HepG2 (cell line): ENCODE data around the gene SDC1. TPM values are rescaled to one million over a fixed set of nuclear protein-coding genes. Genes with fewer than 3 reads are reported as not detected.

Experiments
- ELF3 ChIP-seq: IDR thresholded peaks from 2 replicates; pipeline ENCODE4 v1.6.1; 2016; ENCODE audit warnings: missing genetic modification reagents, missing compliant biosample characterization
- ERF ChIP-seq: IDR thresholded peaks from 2 replicates; pipeline ENCODE4 v1.6.1; 2018; ENCODE audit warnings: missing biosample characterization, missing genetic modification reagents
- GATAD2A ChIP-seq: IDR thresholded peaks from 2 replicates; pipeline ENCODE4 v1.6.1; 2016
- GTF3A ChIP-seq: sonication (generic); formaldehyde crosslinking; conservative IDR thresholded peaks from 2 replicates; pipeline ENCODE4 v1.4.0; 2020; ENCODE audit warnings: mild to moderate bottlenecking, missing genetic modification reagents
- HES4 ChIP-seq: sonication (generic); formaldehyde crosslinking; IDR thresholded peaks from 2 replicates; pipeline ENCODE4 v1.9.0; 2021; ENCODE audit warnings: mild to moderate bottlenecking, missing genetic modification reagents, borderline replicate concordance
- NCOR1 ChIP-seq: fragments of 200-600 bp; sonication (generic); IDR thresholded peaks from 2 replicates; pipeline ENCODE4 v1.7.0; 2017; ENCODE audit warnings: antibody characterized with exemption, low read length, borderline replicate concordance
- NFE2L2 ChIP-seq: fragments of 150-350 bp; IDR thresholded peaks from 2 replicates; pipeline ENCODE4 v1.6.1; 2014; ENCODE audit warnings: low read length
- NR2F6 ChIP-seq, 2 experiments: IDR thresholded peaks; 2 replicates each; pipeline ENCODE4 v1.6.1; 2016; ENCODE audit warnings: antibody characterized with exemption in 1 of 2, mild to moderate bottlenecking in 1 of 2
- PHF21A ChIP-seq: sonication (generic); formaldehyde crosslinking; IDR thresholded peaks from 2 replicates; pipeline ENCODE4 v1.5.0; 2020; ENCODE audit warnings: mild to moderate bottlenecking, missing genetic modification reagents
- POLR2A ChIP-seq, 2 experiments: IDR thresholded peaks; 2 replicates each; pipeline ENCODE4 v1.6.1; 2011; ENCODE audit warnings: low read depth in 2 of 2, low read length in 2 of 2, mild to moderate bottlenecking in 1 of 2, moderate library complexity in 1 of 2; ENCODE audit not compliant: insufficient read depth in 1 of 2
- RCOR2 ChIP-seq: IDR thresholded peaks from 2 replicates; pipeline ENCODE4 v1.6.1; 2016; ENCODE audit warnings: missing biosample characterization, missing genetic modification reagents
- SIN3B ChIP-seq: fragments of 150-350 bp; IDR thresholded peaks from 2 replicates; pipeline ENCODE4 v1.6.1; 2014; ENCODE audit warnings: low read length
- SNAPC2 ChIP-seq: sonication (generic); formaldehyde crosslinking; IDR thresholded peaks from 2 replicates; pipeline ENCODE4 v1.8.1; 2022; ENCODE audit warnings: mild to moderate bottlenecking, missing genetic modification reagents
- ZFP1 ChIP-seq: IDR thresholded peaks from 2 replicates; pipeline ENCODE4 v1.6.1; 2016
- ZNF225 ChIP-seq: sonication (generic); formaldehyde crosslinking; IDR thresholded peaks from 2 replicates; pipeline ENCODE4 v1.4.0; 2020; ENCODE audit warnings: mild to moderate bottlenecking, missing genetic modification reagents
- ZNF251 ChIP-seq: sonication (generic); formaldehyde crosslinking; IDR thresholded peaks from 2 replicates; pipeline ENCODE4 v1.9.0; 2021; ENCODE audit warnings: mild to moderate bottlenecking, missing genetic modification reagents
- ZNF343 ChIP-seq: sonication (generic); formaldehyde crosslinking; IDR thresholded peaks from 2 replicates; pipeline ENCODE4 v1.4.0; 2020; ENCODE audit warnings: mild to moderate bottlenecking, missing genetic modification reagents
- polyA plus RNA-seq, 8 experiments: library from polyadenylated mRNA; depleted of rRNA in 3 of 8; stranded (reverse) in 7 of 8; unstranded in 1 of 8; fragments of >200 nt; fragmentation: Illumina TruSeq in 4 of 8; extraction: Trizol in 4 of 8; gene quantifications; 2 replicates each; pipeline versions ENCODE4 v1.2.1 to v1.2.3, GENCODE V29; 2011 to 2016; ENCODE audit warnings: low read depth in 4 of 8, missing spikeins in 1 of 8, mixed read lengths in 1 of 8; ENCODE audit not compliant: insufficient read depth in 1 of 8
- total RNA-seq, 5 experiments: library from RNA; depleted of rRNA; stranded (reverse); fragments of >200 nt; fragmentation: Illumina TruSeq; extraction: Trizol; gene quantifications; 2 replicates each; pipeline ENCODE4 v1.2.3, GENCODE V29; 2016; ENCODE audit warnings: low read depth in 1 of 5
- TF ChIP-seq, protein P1 (sequence below): sonication (generic); formaldehyde crosslinking; IDR thresholded peaks from 2 replicates; pipeline ENCODE4 v1.5.1; 2020; ENCODE audit warnings: mild to moderate bottlenecking, missing genetic modification reagents, moderate library complexity
- TF ChIP-seq, protein P2 (sequence below): sonication (generic); formaldehyde crosslinking; IDR thresholded peaks from 2 replicates; pipeline ENCODE4 v1.4.0; 2020; ENCODE audit warnings: mild to moderate bottlenecking, missing genetic modification reagents
- TF ChIP-seq, protein P3 (sequence below), 2 experiments: IDR thresholded peaks; 2 replicates each; pipeline ENCODE4 v1.6.1; 2011 to 2012; ENCODE audit warnings: low read length in 2 of 2, borderline replicate concordance in 1 of 2, low read depth in 1 of 2, mild to moderate bottlenecking in 1 of 2, moderate library complexity in 1 of 2
- TF ChIP-seq, protein P4 (sequence below): sonication (generic); formaldehyde crosslinking; IDR thresholded peaks from 2 replicates; pipeline ENCODE4 v1.5.0; 2020; ENCODE audit warnings: mild to moderate bottlenecking, missing genetic modification reagents
- TF ChIP-seq, protein P5 (sequence below): sonication (generic); formaldehyde crosslinking; IDR thresholded peaks from 2 replicates; pipeline ENCODE4 v1.8.0; 2022; ENCODE audit warnings: mild to moderate bottlenecking, missing genetic modification reagents

SDC1 gene
- total and polyA plus RNA-seq, 2 of the 13 experiments (the other 11 are each of a cell fraction or from before 2014, with no cell fraction given), result 108 to 119 TPM

DNA sequence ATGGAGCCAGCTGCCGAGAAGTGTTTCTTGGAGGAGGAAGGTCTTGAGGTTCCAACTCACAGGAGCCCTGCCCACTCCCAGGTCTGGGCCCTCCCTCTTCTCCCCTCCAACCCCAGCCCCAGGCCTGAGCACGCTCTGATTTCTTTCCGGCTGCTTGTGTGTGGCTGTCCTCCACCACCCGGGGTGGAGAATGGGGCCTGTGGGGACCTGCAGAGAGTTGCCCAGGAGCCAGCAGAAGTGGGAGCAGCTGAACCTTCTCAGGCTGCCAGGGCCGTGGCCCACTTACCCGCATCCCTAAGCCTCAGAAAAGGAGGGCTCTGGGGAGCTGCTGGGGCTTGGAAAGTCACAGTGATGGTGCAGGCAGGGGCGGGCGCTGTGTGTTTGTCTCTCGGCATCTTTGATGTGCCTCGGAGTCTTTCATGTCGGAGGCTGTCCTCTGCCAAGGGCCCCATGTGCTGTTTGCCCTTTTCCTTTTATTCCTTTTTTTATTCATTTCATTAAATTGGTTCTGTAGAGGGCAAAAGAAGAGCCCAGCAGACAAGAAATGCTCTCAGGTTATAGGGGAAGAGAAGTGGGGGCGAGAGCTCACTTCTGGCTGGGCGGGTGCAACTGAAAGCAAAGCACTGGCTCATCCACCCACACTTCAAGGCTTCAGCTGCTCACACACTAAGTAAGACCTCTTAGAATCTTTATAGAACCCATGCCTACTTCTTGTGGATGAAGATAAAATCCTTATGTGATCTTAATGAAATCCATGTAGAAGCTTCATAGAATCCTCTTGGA is 52.5 kb downstream of the SDC1 start (continued):
- TF ChIP-seq NR2F6 (IDR thresholded peaks at IDR 0.05), result peak; percentile 38; the same call in 1 of the 2 replicates
- peak; percentile 29; the same call in 1 of the 2 replicates for TF ChIP-seq NR2F6 (CRISPR knock-in tag; IDR thresholded peaks at IDR 0.05)
- TF ChIP-seq SNAPC2, result no peak
- no peak for TF ChIP-seq POLR2A (IDR thresholded peaks at IDR 0.05; ENCODE audit: insufficient read depth in 1 of 2, low read depth in 2 of 2, low read length in 2 of 2)
- TF ChIP-seq, protein P1, sequence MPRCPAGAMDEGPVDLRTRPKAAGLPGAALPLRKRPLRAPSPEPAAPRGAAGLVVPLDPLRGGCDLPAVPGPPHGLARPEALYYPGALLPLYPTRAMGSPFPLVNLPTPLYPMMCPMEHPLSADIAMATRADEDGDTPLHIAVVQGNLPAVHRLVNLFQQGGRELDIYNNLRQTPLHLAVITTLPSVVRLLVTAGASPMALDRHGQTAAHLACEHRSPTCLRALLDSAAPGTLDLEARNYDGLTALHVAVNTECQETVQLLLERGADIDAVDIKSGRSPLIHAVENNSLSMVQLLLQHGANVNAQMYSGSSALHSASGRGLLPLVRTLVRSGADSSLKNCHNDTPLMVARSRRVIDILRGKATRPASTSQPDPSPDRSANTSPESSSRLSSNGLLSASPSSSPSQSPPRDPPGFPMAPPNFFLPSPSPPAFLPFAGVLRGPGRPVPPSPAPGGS, result no peak
- TF ChIP-seq, protein P2, sequence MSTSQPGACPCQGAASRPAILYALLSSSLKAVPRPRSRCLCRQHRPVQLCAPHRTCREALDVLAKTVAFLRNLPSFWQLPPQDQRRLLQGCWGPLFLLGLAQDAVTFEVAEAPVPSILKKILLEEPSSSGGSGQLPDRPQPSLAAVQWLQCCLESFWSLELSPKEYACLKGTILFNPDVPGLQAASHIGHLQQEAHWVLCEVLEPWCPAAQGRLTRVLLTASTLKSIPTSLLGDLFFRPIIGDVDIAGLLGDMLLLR (CRISPR knock-in tag), result no peak
- TF ChIP-seq GTF3A (CRISPR knock-in tag), result no peak
- peak; percentile 33; the same call in 1 of the 2 replicates for TF ChIP-seq NCOR1
- 0 out of 2 replicates have a peak, but pooled peaks have one; percentile 52 for TF ChIP-seq RCOR2 (CRISPR knock-in tag)
- TF ChIP-seq, protein P3, sequence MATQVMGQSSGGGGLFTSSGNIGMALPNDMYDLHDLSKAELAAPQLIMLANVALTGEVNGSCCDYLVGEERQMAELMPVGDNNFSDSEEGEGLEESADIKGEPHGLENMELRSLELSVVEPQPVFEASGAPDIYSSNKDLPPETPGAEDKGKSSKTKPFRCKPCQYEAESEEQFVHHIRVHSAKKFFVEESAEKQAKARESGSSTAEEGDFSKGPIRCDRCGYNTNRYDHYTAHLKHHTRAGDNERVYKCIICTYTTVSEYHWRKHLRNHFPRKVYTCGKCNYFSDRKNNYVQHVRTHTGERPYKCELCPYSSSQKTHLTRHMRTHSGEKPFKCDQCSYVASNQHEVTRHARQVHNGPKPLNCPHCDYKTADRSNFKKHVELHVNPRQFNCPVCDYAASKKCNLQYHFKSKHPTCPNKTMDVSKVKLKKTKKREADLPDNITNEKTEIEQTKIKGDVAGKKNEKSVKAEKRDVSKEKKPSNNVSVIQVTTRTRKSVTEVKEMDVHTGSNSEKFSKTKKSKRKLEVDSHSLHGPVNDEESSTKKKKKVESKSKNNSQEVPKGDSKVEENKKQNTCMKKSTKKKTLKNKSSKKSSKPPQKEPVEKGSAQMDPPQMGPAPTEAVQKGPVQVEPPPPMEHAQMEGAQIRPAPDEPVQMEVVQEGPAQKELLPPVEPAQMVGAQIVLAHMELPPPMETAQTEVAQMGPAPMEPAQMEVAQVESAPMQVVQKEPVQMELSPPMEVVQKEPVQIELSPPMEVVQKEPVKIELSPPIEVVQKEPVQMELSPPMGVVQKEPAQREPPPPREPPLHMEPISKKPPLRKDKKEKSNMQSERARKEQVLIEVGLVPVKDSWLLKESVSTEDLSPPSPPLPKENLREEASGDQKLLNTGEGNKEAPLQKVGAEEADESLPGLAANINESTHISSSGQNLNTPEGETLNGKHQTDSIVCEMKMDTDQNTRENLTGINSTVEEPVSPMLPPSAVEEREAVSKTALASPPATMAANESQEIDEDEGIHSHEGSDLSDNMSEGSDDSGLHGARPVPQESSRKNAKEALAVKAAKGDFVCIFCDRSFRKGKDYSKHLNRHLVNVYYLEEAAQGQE (IDR thresholded peaks at IDR 0.05; ENCODE audit: borderline replicate concordance in 1 of 2, low read depth in 1 of 2, low read length in 2 of 2), result no peak
- 0 out of 2 replicates have a peak, but pooled peaks have one; percentile 22 for TF ChIP-seq ELF3 (CRISPR knock-in tag)
- 0 out of 2 replicates have a peak, but pooled peaks have one; percentile 47 for TF ChIP-seq ZNF225 (CRISPR knock-in tag)
- no peak for TF ChIP-seq ZFP1 (CRISPR knock-in tag)
- no peak for TF ChIP-seq NFE2L2
- no peak for TF ChIP-seq SIN3B
- TF ChIP-seq ZNF251 (CRISPR knock-in tag), result no peak
- TF ChIP-seq ZNF343, result no peak
- no peak for TF ChIP-seq ERF (CRISPR knock-in tag)
- TF ChIP-seq, protein P4, sequence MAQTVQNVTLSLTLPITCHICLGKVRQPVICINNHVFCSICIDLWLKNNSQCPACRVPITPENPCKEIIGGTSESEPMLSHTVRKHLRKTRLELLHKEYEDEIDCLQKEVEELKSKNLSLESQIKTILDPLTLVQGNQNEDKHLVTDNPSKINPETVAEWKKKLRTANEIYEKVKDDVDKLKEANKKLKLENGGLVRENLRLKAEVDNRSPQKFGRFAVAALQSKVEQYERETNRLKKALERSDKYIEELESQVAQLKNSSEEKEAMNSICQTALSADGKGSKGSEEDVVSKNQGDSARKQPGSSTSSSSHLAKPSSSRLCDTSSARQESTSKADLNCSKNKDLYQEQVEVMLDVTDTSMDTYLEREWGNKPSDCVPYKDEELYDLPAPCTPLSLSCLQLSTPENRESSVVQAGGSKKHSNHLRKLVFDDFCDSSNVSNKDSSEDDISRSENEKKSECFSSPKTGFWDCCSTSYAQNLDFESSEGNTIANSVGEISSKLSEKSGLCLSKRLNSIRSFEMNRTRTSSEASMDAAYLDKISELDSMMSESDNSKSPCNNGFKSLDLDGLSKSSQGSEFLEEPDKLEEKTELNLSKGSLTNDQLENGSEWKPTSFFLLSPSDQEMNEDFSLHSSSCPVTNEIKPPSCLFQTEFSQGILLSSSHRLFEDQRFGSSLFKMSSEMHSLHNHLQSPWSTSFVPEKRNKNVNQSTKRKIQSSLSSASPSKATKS (CRISPR knock-in tag), result no peak
- TF ChIP-seq HES4, result no peak
- TF ChIP-seq, protein P5, sequence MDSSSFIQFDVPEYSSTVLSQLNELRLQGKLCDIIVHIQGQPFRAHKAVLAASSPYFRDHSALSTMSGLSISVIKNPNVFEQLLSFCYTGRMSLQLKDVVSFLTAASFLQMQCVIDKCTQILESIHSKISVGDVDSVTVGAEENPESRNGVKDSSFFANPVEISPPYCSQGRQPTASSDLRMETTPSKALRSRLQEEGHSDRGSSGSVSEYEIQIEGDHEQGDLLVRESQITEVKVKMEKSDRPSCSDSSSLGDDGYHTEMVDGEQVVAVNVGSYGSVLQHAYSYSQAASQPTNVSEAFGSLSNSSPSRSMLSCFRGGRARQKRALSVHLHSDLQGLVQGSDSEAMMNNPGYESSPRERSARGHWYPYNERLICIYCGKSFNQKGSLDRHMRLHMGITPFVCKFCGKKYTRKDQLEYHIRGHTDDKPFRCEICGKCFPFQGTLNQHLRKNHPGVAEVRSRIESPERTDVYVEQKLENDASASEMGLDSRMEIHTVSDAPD (CRISPR knock-in tag), result no peak
- TF ChIP-seq PHF21A, result 0 out of 2 replicates have a peak, but pooled peaks have one; percentile 19
- TF ChIP-seq GATAD2A, result peak; percentile 76
